NCI-H1436 treated with DMSO at 0.1 percent for 48 hours (cell line): ENCODE data around the gene LMBRD1.

Experiments
- DNase-seq: peaks from one replicate; lab custom pipeline; 2025; lab: John Stamatoyannopoulos, UW

LMBRD1 gene

GRCh38 chr6:69630767-69631166, 166.0 kb downstream of the LMBRD1 start:
- no peak for DNase-seq

GRCh38 chr6:69627625-69628024, 169.2 kb downstream of the LMBRD1 start:
- no peak for DNase-seq

GRCh38 chr6:69624944-69625343, 171.9 kb downstream of the LMBRD1 start:
- no peak for DNase-seq
